Vagina (tissue), 2 donors: Measurements from ENCODE around the gene WFDC13.

ENCODE experiments used
- POLR2A ChIP-seq, 2 donors: fragments of 450-650 bp; IDR thresholded peaks; one replicate each; pipeline ENCODE4 v1.6.1; 2017; ENCODE audit warnings: antibody characterized with exemption in 2 of 2, mild to moderate bottlenecking in 2 of 2, moderate library complexity in 2 of 2
- POLR2AphosphoS5 ChIP-seq, 2 donors: sonication (generic); formaldehyde crosslinking; IDR thresholded peaks; one replicate each; pipeline ENCODE4 v1.9.0; 2017; ENCODE audit warnings: antibody characterized with exemption in 2 of 2, mild to moderate bottlenecking in 2 of 2, low read depth in 1 of 2; ENCODE audit not compliant: insufficient read depth in 1 of 2
- TF ChIP-seq, protein P1 (sequence below), 3 experiments: fragments of 450-650 bp in 2 of 3; fragments of 200-600 bp in 1 of 3; sonication (generic) in 1 of 3; IDR thresholded peaks; one replicate each; pipeline ENCODE4 v1.5.1; 2017 to 2019; ENCODE audit warnings: antibody characterized with exemption in 3 of 3, mild to moderate bottlenecking in 2 of 3, moderate library complexity in 2 of 3

DNA sequence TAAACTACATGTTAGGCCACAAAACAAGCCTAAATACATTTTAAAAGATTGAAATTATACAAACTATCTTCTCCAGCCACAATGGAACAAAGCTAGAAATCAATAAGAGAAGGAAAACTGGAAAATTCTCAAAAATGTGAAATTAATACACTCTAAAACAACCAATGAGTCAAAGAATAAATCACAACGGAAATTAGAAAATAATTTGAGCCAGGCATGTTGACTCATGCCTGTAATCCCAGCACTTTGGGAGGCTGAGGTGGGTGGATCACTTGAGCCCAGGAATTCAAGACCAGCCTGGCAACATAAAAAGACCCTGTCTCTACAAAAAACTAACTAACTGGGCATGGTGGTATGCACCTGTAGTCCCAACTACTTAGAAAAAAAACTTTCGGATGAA, 6.3 kb upstream of the WFDC13 start:
- TF ChIP-seq, protein P1, sequence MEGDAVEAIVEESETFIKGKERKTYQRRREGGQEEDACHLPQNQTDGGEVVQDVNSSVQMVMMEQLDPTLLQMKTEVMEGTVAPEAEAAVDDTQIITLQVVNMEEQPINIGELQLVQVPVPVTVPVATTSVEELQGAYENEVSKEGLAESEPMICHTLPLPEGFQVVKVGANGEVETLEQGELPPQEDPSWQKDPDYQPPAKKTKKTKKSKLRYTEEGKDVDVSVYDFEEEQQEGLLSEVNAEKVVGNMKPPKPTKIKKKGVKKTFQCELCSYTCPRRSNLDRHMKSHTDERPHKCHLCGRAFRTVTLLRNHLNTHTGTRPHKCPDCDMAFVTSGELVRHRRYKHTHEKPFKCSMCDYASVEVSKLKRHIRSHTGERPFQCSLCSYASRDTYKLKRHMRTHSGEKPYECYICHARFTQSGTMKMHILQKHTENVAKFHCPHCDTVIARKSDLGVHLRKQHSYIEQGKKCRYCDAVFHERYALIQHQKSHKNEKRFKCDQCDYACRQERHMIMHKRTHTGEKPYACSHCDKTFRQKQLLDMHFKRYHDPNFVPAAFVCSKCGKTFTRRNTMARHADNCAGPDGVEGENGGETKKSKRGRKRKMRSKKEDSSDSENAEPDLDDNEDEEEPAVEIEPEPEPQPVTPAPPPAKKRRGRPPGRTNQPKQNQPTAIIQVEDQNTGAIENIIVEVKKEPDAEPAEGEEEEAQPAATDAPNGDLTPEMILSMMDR (IDR thresholded peaks at IDR 0.05) = no peak
- TF ChIP-seq POLR2A (IDR thresholded peaks at IDR 0.05) = no peak
- TF ChIP-seq POLR2AphosphoS5 (IDR thresholded peaks at IDR 0.05; ENCODE audit: insufficient read depth in 1 of 2, low read depth in 1 of 2) = no peak
